IPS DF 4.7 (cell line): ENCODE data around the gene LCNL1.

Experiments used
- DNase-seq: peaks from one replicate; pipeline ENCODE4 v3.0.0-alpha.2; 2013; ENCODE audit warnings: low spot score; ENCODE audit errors: extremely low read depth

The LCNL1 gene

DNA sequence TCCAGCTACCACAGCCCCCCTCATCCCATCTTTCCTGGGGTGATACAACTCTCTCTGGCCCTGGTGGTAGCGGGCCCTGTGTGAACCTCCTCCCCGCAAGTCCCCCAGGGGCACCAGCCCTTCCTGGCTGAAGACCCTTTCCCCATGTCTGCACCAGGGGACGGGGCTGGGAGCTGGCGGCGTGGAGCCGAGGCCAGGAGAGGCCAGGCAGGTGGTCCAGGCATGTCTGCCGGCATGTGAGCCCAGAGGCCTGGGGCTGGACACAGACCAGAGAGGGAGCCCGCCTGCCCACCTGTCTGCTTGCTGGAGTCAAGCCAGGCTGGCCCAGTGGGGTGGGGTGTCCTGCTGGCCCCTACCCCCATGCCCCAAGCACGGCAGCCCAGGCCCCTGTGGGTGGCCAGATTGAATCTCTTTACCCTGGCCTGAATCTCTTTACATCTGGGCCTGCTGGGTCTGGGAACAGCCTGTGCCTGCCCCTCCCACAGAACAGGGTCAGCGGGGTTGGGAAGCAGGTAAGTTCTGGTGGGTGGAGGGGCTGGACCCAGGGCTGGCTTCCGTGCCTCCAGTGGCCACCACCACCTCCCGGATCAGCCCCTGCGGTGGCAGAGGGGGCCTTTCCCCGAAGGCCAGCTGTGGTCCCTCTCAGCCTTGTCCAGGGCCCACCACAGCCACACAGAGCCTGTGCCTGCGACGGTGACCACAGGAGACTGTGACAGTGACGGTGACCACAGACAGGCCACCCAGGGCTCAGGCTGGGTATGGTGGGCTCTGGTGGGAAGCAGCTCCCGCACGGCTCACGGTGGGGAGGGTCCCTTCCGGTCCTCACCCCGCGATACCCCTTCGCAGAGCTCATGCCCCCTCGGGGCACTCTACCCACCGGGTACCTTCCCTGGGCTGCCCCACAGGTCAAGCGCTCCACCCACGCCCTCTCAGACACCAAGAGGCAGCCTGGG, 23.6 kb upstream of the LCNL1 start:
- DNase-seq: no peak

DNA sequence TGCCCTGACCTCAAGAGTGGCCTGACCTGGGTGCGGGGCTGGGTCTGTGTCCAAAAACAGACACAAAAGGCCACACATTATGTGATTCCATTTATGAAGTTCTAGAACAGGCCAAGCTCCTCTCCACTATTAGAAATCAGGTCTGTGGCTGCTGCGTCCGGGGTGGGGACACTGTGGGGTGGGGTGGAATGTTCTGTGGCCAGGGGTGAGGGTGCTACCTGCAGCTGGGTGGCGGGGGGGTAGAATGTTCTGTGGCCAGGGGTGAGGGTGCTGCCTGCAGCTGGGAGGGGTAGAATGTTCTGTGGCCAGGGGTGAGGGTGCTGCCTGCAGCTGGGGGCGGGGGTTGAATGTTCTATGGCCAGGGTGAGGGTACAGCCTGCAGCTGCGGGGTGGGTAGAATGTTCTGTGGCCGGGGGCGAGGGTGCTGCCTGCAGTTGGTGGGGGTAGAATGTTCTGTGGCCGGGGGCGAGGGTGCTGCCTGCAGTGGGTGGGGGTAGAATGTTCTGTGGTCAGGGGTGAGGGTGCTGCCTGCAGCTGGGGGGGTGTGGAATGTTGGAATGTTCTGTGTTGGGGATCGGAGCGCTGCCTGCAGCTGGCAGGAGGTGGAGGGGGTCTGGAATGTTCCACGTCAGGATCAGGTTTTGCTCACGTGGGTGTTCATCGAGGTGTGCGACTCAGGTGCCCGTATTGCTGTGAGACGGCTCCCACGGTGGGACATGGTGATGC, 22.4 kb upstream of the LCNL1 start:
- no peak for DNase-seq

DNA sequence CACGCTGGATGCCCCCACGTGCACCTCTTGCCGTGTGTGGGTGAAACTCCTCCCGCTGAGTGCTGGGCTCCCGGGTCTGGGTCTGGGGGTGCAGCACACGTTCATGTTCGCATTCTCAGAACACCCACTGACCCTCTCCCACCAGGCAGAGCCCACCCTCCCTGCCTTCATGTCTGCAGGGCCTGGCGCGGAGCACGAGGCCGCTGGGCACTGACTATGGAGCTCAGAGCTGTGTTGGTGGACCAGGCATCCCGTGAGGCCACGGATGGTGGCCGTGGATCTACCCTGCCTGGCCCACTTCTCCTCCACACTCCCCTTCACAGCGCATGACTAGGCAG, 21.9 kb upstream of the LCNL1 start:
- no peak for DNase-seq

DNA sequence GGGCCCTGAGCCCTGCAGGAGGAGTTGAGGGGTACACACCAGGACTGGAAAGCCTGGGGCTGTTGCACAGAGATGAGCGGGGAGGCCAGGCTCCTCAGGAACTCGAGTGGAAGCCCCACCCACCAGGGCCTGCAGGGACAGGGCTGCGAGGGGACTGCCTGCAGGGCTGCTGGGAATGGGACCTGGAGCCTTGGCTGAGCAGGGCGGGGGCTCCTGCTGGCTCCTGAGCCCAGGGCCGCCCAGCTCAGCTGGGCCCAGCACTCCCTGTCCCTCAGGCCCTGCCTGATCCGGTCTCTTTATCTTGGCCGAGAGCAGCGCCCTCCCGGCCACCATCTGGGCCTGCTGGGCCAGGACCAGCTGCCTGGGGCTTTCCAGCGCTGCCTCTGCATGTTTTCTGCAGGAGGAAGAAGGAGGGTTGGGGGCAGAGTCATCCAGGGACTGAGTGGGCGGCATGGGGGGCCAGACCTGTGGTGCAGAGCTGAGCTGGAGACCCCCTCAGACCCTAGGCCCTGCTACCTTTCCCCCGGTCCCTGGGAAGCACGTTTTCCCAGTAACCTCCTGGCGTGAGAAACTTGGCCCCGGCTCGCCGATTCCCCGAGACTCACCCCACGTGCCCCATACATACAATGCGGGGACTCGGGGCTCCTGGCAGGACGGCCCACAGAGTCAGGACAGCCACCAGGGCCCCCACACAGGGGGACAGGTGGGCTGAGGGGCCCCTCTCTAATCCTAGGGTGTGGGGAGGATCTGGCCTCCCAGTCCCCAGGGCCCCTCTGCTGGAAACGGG, 21.3 kb upstream of the LCNL1 start:
- DNase-seq: no peak

DNA sequence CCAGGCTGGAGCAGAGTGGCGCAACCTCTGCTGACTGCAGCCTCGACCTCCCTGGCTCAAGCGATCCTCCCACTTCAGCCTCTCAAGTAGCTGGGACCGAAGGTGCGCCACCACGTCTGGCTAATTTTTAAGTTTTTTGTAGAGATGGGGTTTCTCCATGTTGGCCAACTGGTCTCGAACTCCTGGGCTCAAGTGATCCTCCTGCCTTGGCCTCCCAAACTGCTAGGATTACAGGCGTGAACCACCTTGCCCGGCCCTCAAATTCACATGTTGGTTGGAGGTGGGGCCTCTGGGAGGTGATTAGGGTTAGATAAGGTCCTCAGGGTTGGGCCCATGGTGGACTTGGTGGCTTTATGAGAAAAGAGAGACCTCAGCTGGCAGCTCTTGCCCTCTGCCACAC, 20.6 kb upstream of the LCNL1 start:
- no peak for DNase-seq

DNA sequence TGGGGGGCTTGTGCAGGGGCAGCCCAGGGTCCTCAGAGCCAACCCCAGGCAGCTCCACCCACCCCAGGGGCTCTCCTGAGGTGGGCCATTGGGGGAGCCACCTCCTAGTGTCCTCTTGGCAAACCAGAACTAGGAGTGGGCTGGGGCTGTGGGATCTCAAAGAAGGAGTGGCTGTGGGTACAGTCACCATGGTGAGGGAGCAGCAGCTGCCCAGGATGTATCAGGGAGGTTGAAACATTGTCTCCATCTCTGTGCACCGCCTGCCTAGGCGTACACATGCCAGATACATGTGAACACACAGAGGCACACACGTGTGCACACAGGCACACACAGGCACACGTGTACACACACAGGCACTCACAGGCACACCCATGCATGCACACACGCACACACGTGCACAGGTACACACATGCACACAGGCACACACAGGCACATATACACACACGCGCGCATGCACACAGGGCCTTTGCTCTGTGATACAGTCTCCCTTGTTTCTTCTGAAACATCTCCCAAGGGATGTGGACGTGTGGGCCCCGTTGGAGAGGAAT, 20.0 kb upstream of the LCNL1 start:
- DNase-seq: no peak

DNA sequence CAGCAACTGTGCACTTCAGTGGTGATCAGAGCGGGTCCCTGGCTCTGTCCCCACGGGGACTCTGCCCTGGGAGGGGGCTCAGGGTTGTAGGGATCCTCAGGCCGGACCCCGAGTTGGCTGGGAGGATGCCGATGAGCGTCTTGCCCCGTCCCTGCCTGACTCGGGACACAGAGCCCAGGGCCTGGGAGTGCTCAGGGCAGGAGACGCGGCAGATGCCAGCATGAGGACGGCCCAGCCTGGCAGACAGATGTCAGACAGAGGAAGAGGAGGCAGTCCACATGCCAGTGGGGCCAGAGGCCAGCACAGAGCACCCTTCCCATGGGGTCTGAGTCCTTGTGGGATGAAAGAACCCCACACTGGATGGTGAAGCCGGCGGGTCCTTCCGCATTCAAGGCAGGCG, 19.5 kb upstream of the LCNL1 start:
- DNase-seq: no peak

DNA sequence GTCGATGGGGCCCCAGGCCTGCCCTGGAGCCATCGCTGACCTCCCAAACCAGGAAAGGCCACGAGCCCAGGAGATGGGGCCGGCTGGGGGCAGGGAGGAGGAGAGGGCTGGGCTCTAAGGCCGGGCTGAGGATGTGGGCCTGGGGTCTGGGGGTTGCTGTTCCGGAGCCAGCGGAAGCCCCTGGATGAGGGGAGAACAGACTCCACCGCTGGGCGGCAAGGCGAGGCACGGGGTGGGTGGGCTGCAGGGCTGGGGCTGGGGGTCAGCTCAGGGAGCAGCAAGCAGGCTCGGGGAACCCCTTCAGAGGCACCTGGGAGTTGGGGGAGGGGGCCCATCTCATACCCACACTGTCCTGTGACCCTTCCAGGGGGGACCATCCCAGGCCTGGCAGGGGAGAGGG, 19.0 kb upstream of the LCNL1 start:
- no peak for DNase-seq

DNA sequence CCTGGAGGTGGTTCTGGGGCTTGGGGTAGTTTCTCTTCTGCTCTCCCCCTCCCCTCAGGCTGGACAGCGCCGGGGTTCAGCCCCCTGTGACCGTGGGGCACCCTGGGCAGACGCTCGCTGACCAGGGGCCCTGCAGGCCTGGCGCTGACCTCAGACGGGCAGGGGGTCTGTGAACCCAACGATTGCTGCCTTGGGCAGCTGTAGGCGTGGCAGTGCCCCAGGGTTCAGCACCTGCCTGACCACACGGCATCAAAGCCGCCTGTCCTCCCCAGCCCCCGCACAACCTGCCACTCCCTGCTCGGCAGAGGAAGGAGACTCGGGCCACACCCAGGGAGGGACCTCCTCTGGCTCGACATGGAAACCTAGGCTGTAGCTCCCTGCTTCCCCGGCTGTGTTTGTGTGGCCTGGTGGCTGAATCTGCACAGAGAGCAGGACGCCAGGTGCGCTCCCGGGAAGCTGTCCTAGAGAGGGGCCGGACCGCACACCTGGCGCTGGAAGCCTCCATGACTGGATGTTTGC, 18.6 kb upstream of the LCNL1 start:
- DNase-seq: no peak

DNA sequence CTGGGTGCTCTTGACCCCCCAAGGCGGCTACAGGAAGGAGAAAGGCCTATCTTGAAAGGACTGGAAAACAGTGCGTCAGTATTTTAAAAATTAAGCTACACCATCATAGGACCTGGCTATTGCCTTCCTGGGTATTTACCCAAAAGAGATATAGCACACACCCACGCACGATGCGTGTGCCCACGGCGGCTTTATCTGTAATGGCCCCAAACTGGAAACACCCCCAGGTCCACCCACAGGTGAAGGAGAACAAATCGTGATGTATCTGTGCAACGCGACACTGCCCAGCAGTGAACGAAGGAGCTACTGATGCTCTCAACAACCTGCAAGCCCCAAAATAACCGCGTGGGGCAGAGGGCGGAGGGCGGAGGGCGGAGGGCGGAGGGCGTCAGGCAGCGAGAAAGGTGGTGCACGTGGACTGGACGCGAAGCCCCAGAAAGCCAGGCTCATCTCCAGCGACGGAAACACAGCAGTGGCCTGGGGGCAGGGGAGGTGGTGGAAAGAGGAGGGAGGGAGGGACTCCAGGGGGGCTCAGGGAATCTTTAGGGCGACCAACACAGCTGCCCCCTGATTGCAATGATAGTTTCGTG, 17.9 kb upstream of the LCNL1 start:
- DNase-seq: no peak

DNA sequence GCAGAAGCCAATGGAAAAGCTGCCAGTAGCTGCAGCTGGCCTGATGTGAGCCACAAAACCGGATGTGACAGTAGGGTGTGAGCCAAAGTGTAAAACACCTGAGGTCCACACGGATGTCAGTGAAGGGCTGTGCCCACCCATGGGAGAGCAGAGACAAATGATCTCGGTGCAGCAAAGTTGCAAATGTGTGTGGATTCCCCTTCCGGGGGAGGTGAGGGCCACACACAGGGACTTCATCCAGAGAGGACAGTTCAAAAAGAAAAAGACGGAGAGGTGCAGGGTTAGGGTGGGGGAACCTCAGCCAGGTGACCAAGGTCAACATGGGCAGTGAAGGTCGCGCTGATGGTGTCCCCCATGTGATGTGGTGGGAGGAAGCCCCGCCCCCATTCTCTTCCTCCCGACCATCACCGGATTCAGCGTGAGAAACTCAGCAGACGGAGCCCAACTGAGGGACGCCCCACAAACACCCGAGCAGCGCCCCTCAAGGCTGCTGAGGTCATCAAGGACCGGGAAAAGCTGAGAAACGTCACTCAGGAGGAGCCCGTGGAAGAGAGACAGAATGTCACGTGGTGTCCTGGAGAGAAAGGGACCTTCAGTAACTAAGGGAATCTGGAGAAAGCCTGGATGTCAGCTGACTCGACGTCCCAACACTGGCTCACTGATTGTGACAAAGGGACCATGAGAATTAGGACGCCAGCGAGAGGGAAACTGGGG, 16.9 kb upstream of the LCNL1 start:
- DNase-seq: no peak

DNA sequence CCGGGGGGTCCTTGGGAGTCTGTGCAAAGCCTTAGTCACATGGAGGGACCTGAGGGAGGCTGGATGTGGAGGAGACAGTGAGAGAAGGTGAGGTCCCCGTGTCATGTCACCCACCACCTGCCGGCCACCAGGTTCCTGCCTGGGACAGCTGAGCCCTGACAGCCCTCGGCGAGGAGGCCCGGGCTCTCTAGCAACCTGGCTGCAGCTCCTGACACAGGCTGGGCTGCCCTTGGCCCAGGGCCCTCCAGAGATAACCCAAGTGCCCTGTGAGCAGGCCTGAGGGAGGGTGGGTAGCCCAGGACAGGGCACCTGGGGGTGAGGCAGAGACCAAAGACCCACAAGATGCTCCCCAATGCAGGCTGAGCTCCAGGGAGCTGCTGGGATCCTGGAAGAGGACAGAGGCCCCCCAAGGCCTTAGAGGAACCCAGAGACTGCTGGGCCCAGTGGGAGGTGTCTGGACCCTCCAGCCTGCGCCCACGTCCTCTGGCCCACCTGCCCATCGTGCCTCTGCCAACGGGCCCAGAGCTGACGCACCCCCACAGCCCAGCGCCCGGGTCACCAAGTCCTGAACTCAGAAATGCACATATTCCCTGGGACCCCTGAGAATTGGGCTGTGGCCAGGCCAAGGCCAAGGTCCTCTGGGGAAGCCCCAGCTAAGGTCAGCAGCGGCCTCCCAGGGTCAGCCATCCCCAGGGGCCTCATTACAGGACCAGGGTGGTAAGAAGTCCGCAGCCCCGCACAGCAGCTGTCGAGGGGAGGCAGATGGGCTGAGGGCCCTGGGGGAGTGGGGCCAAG, 14.3 kb upstream of the LCNL1 start:
- DNase-seq: no peak

DNA sequence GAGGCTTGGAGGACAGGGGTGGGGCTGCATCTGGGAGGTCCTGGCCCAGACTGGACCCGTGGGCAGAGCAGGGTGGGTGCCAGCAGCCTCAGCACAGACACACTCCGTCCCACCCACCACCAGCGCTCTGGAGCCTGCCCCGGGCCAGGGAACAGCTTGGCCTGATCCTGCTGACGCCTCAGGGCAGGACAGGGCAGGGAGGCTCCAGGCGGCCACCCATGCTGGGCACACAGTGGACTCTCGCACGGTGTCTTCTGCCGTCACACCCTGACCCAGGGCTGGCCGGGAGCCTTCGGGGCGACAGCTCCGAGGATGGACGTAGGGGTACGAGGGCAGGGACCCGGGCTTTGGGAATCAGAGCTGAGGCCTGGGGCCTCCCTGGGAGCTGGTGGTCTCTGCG, 13.6 kb upstream of the LCNL1 start:
- no peak for DNase-seq

DNA sequence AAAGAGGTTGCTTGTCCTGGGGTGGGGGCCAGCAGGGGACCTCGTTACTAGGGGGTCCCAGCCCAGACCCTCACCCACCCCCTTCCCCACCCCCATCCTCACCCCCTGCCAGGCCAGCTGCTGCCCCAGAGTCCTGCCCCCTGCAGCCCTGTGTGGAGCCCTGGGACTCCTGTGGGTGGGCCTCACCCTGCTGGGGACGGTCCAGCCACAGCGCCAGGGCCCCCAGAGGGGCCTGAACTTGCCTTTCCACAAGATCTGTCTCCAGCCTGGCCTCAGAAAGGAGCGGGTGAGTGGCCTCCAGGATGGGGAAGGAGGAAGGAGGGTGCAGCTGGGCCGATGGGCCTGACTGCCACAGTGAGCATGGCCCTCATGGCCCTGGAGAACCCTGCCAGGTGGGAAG, 13.0 kb upstream of the LCNL1 start:
- no peak for DNase-seq

DNA sequence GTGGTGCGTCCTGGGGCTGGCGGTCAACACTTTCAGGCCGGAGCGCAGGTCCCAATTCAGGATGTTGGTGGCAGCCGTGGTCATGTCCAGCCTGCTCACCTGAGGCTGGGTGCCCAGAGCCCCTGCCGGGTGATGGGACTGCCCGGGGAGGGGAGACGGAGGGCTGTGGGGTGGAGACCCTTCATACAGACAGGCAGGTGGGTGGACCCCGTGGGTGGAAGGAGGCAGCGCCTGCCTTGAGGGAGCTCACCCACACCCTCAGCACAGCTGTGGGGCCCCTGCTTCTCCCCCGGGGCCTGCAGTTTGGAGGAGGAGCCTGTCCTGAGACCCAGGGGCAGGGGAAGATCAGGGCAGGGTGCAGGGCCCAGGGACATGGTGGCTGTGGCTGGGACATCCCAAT, 12.4 kb upstream of the LCNL1 start:
- DNase-seq: no peak

DNA sequence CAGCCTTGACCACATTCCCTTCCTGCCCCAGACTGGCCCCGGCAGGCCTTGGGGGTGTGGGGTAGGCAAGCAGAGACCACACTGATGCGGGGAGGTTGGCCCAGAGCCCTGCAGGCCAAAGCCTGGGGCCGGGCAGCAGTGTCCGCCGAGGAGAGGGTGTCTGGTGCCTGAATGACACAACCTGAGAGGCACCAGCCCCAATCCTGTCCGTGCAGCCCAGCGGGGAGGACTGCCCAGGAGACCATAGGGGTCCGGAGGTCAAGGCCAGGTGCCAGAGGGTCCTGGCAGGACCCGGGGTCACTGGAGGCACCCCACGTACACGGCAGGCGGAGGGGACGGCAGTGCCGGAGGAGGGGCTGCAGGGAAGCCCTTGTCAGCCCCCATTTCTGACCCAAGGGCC, 11.0 kb upstream of the LCNL1 start:
- no peak for DNase-seq

DNA sequence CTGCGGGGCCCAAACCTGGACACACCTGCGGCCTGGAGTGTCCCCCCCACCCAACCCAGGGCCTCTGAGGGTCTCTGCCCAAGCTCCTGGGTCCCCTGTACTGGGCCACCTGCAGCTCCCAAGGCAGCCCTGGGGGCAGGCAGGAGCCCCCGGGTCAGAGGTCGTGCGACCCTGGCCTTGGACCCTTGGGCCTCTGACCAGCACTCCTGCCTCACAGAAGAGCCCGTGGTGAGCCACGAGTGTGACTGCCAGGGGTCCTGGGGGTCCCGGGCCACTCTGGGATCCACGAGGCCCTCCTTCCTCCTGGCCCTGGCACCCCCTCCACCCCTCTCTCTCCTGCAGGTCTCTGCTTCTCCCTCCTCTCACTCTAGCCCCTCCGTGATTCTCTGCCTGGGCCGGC, 10.5 kb upstream of the LCNL1 start:
- DNase-seq: no peak

DNA sequence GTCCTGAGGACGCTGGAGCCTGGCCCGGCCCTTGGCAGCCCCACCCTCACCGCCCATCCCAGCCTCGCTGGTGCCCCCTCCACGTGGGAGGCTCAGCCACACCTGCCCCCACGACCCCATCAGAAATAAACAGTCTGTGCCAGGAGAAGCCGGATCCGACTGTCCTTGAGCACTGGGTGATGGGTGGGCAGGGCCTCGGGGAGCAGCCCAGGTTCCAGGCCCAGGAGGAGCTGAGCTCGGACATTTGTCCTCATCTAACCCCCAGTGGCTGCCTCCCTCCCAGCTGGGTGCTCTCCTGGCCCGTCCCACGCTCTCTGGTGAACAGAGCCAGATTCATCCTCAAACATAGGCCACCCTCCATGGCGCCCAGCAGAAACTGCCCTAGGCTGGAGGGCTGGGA, 10.1 kb upstream of the LCNL1 start:
- no peak for DNase-seq
